ENCODE data around the gene RPL27. TPM values are rescaled to one million over a fixed set of nuclear protein-coding genes. Genes with fewer than 3 reads are reported as not detected.

Gene RPL27
- total and polyA plus RNA-seq, 2 experiments from 2014 or later, result 958 to 971 TPM

GRCh38 chr17:43039646-43040045 lies 41.4 kb downstream of the RPL27 start:
- no peak for DNase-seq (ENCODE audit: low read depth in 1 of 2, low spot score in 1 of 2)
- TF ChIP-seq CTCF (IDR thresholded peaks at IDR 0.05; ENCODE audit: low read depth, low read length), result no peak
- Histone ChIP-seq H3K27me3 (no peaks in the 10 kb centered on the region), H3K4me1 (ENCODE audit: low read depth) (peaks cover 20% of the 10 kb centered on the region), H3K27ac (no peak overlapping the region), H3K4me3 (no peak overlapping the region), H3K36me3 (no peaks in the 10 kb centered on the region), H3K9me3 (ENCODE audit: low read depth) (no peaks in the 10 kb centered on the region)

- H3K4me1 ChIP-seq (ENCODE audit: low read depth), result peaks cover 14% of the 10 kb centered on the region
- no peak for DNase-seq (ENCODE audit: low read depth in 1 of 2, low spot score in 1 of 2)
- no peaks in the 10 kb centered on the region for H3K36me3 ChIP-seq
- no peak for TF ChIP-seq CTCF (IDR thresholded peaks at IDR 0.05; ENCODE audit: low read depth, low read length)
- no peaks in the 10 kb centered on the region for H3K27me3 ChIP-seq
- no peak overlapping the region for H3K4me3 ChIP-seq
- H3K9me3 ChIP-seq (ENCODE audit: low read depth), result no peaks in the 10 kb centered on the region
- no peak overlapping the region for H3K27ac ChIP-seq
Measured at GRCh38 chr17:43040655-43041054, 42.4 kb downstream of the RPL27 start.

- TF ChIP-seq CTCF (IDR thresholded peaks at IDR 0.05; ENCODE audit: low read depth, low read length), result no peak
- no peaks in the 10 kb centered on the region for H3K27me3 ChIP-seq
- no peak overlapping the region for H3K4me3 ChIP-seq
- peaks cover 7% of the 10 kb centered on the region for H3K4me1 ChIP-seq (ENCODE audit: low read depth)
- H3K36me3 ChIP-seq, result no peaks in the 10 kb centered on the region
- no peak overlapping the region for H3K27ac ChIP-seq
- DNase-seq (ENCODE audit: low read depth in 1 of 2, low spot score in 1 of 2), result no peak
- no peaks in the 10 kb centered on the region for H3K9me3 ChIP-seq (ENCODE audit: low read depth)
Measured at GRCh38 chr17:43042025-43042628, 43.9 kb downstream of the RPL27 start.

GRCh38 chr17:43043307-43043706 lies 45.1 kb downstream of the RPL27 start:
- Histone ChIP-seq H3K4me3 (no peak overlapping the region), H3K36me3 (no peaks in the 10 kb centered on the region), H3K4me1 (ENCODE audit: low read depth) (peaks cover 7% of the 10 kb centered on the region), H3K9me3 (ENCODE audit: low read depth) (no peaks in the 10 kb centered on the region), H3K27ac (no peak overlapping the region), H3K27me3 (no peaks in the 10 kb centered on the region)
- no peak for DNase-seq (ENCODE audit: low read depth in 1 of 2, low spot score in 1 of 2)
- TF ChIP-seq CTCF (IDR thresholded peaks at IDR 0.05; ENCODE audit: low read depth, low read length), result no peak

GRCh38 chr17:43044024-43044423 lies 45.8 kb downstream of the RPL27 start:
- no peak overlapping the region for H3K27ac ChIP-seq
- DNase-seq (ENCODE audit: low read depth in 1 of 2, low spot score in 1 of 2), result no peak
- H3K4me3 ChIP-seq, result no peak overlapping the region
- no peak for TF ChIP-seq CTCF (IDR thresholded peaks at IDR 0.05; ENCODE audit: low read depth, low read length)
- peaks cover 7% of the 10 kb centered on the region for H3K4me1 ChIP-seq (ENCODE audit: low read depth)
- H3K36me3 ChIP-seq, result no peaks in the 10 kb centered on the region
- H3K9me3 ChIP-seq (ENCODE audit: low read depth), result no peaks in the 10 kb centered on the region
- no peaks in the 10 kb centered on the region for H3K27me3 ChIP-seq
